Sigmoid colon (tissue), 7 donors: ENCODE results near the gene TRIP13. TPM values are rescaled to one million over a fixed set of nuclear protein-coding genes. Genes with fewer than 3 reads are reported as not detected.

Source experiments
- DNase-seq: peaks from one replicate; pipeline ENCODE4 v3.0.0-alpha.2; 2019
- H3K27ac ChIP-seq, 4 donors: fragments of 200-600 bp; sonication (generic); one replicate each; pipeline ENCODE4 v1.5.1; 2016 to 2019; ENCODE audit warnings: mild to moderate bottlenecking in 1 of 4
- H3K27me3 ChIP-seq, 3 donors: fragments of 200-600 bp; sonication (generic); one replicate each; pipeline ENCODE4 v1.5.1; 2019; ENCODE audit warnings: mild to moderate bottlenecking in 1 of 3
- H3K36me3 ChIP-seq, 4 donors: fragments of 200-600 bp; sonication (generic); one replicate each; pipeline ENCODE4 v1.5.1; 2016 to 2019
- H3K4me1 ChIP-seq, 4 donors: fragments of 200-600 bp; sonication (generic); one replicate each; pipeline ENCODE4 v1.5.1; 2017 to 2019
- H3K4me3 ChIP-seq, 4 donors: fragments of 200-600 bp; sonication (generic); one replicate each; pipeline ENCODE4 v1.5.1; 2017 to 2019; ENCODE audit warnings: mild to moderate bottlenecking in 2 of 4, moderate library complexity in 1 of 4
- H3K9me3 ChIP-seq, 4 donors: fragments of 200-600 bp in 3 of 4; sonication (generic) in 3 of 4; one replicate each; pipeline versions ENCODE4 v1.5.1 to v1.6.1; 2013 to 2019
- EP300 ChIP-seq, 4 donors: sonication (generic); formaldehyde crosslinking; IDR thresholded peaks; one replicate each; pipeline ENCODE4 v1.6.1; 2017; ENCODE audit warnings: antibody characterized with exemption in 4 of 4
- POLR2A ChIP-seq, 2 donors: fragments of 450-650 bp; IDR thresholded peaks; one replicate each; pipeline ENCODE4 v1.6.1; 2016; ENCODE audit warnings: antibody characterized with exemption in 2 of 2, mild to moderate bottlenecking in 2 of 2, moderate library complexity in 2 of 2
- POLR2AphosphoS5 ChIP-seq, 4 donors: sonication (generic); formaldehyde crosslinking; IDR thresholded peaks; one replicate each; pipeline ENCODE4 v1.6.1; 2017; ENCODE audit warnings: antibody characterized with exemption in 4 of 4
- WGBS, 2 donors: extraction: QIAGEN DNeasy Blood & Tissue Kit; methylation state at CpG; one replicate each; pipeline ENCODE4 v1.1.7; 2013; 5-methylcytosine and 5-hydroxymethylcytosine counted together
- intact Hi-C: fragments of 100-400 bp; cut with DNase I; formaldehyde crosslinking; loops from one replicate; pipeline ENCODE4 v1.15.1; 2023
- polyA plus RNA-seq, 3 donors: library from polyadenylated mRNA; stranded (reverse); fragments of 200-250 nt; gene quantifications; one replicate each; pipeline ENCODE4 v1.2.3, GENCODE V29; 2013
- total RNA-seq, 4 donors: library from RNA; depleted of rRNA; stranded (reverse); fragments of >200 nt; gene quantifications; one replicate each; pipeline ENCODE4 v1.1.0, GENCODE V29; 2016
- TF ChIP-seq, protein P1 (sequence below), 4 experiments: fragments of 450-650 bp in 3 of 4; fragments of 200-600 bp in 1 of 4; IDR thresholded peaks; one replicate each; pipeline ENCODE4 v1.5.1; 2016 to 2019; ENCODE audit warnings: antibody characterized with exemption in 4 of 4, mild to moderate bottlenecking in 3 of 4, moderate library complexity in 2 of 4
- donor health status: healthy with polysubstance abuse.
- donor health status: Bipolar disorder and iron deficiency.
- donor health status: healthy.

The TRIP13 gene
- total and polyA plus RNA-seq, 7 donors, result 0.16 to 7.7 (median 1.0) TPM; not detected in 1

DNA sequence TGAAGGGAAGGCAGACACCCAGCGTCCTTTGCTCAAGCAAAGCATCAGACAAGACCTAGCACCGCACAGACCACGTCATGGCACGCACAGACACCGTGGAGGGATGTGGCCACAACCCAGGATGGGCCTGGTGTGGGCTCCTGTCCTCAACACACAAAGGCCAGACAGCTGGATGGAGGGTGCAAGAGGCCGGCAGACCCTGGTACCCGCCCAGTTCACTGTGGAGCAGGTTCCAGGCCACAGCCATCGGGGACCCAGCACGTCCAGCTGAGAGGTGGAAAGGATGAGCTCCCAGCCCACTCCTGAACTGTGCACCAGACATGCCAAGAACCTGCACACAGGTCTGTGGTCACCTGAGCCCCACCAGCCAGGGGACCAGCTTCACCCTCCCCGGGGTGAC lies 26.9 kb upstream of the TRIP13 start:
- no peak for DNase-seq
- Histone ChIP-seq H3K9me3 (no peaks in the 10 kb centered on the region), H3K4me3 (no peak overlapping the region), H3K27me3 (no peaks in the 10 kb centered on the region), H3K4me1 (no peaks in the 10 kb centered on the region), H3K27ac (no peak overlapping the region), H3K36me3 (peaks cover 6 to 87% (median 59%) of the 10 kb centered on the region in 4 donors)
- intact Hi-C loops, result no loop called here
- TF ChIP-seq POLR2AphosphoS5 (IDR thresholded peaks at IDR 0.05), result no peak
- TF ChIP-seq EP300 (IDR thresholded peaks at IDR 0.05), result no peak
- TF ChIP-seq POLR2A (IDR thresholded peaks at IDR 0.05), result no peak
- TF ChIP-seq, protein P1, sequence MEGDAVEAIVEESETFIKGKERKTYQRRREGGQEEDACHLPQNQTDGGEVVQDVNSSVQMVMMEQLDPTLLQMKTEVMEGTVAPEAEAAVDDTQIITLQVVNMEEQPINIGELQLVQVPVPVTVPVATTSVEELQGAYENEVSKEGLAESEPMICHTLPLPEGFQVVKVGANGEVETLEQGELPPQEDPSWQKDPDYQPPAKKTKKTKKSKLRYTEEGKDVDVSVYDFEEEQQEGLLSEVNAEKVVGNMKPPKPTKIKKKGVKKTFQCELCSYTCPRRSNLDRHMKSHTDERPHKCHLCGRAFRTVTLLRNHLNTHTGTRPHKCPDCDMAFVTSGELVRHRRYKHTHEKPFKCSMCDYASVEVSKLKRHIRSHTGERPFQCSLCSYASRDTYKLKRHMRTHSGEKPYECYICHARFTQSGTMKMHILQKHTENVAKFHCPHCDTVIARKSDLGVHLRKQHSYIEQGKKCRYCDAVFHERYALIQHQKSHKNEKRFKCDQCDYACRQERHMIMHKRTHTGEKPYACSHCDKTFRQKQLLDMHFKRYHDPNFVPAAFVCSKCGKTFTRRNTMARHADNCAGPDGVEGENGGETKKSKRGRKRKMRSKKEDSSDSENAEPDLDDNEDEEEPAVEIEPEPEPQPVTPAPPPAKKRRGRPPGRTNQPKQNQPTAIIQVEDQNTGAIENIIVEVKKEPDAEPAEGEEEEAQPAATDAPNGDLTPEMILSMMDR (IDR thresholded peaks at IDR 0.05), result no peak
- 96% methylated on average over 10 of the region's 10 CpGs for WGBS, 2 donors

DNA sequence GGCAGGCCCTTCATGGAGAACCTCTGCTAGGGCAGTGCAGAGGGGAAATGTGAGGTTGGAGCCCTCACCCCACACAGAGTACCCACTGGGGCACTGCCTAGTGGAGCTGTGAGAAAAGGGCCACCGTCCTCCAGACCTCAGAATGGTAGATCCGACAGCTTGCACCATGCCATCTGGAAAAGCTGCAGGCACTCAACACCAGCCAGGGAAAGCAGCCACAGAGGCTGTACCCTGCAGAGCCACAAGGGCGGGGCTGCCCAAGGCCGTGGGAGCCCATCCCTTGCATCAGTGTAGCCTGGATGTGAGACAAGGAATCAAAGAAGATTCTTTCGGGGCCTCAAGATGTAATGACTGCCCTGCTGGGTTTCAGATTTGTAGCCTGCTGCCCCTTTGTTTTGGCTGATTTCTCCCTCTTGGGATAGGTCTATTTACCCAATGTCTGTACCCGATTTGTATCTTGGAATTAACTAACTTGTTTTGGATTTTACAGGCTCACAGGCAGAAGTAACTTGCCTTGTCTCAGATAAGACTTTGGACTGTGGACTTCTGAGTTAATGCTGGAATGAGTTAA lies 25.3 kb upstream of the TRIP13 start:
- Histone ChIP-seq H3K27ac (no peak overlapping the region), H3K4me1 (no peaks in the 10 kb centered on the region), H3K36me3 (peaks cover 6 to 100% (median 74%) of the 10 kb centered on the region in 4 donors), H3K9me3 (no peaks in the 10 kb centered on the region), H3K27me3 (no peaks in the 10 kb centered on the region), H3K4me3 (no peak overlapping the region)
- intact Hi-C loops, result no loop called here
- no peak for DNase-seq
- WGBS, 2 donors, result 44 to 86% methylated on average over 6 of the region's 6 CpGs
- TF ChIP-seq EP300 (IDR thresholded peaks at IDR 0.05), result no peak
- TF ChIP-seq POLR2AphosphoS5 (IDR thresholded peaks at IDR 0.05), result no peak
- TF ChIP-seq, protein P1 (IDR thresholded peaks at IDR 0.05), result no peak
- TF ChIP-seq POLR2A (IDR thresholded peaks at IDR 0.05), result no peak

DNA sequence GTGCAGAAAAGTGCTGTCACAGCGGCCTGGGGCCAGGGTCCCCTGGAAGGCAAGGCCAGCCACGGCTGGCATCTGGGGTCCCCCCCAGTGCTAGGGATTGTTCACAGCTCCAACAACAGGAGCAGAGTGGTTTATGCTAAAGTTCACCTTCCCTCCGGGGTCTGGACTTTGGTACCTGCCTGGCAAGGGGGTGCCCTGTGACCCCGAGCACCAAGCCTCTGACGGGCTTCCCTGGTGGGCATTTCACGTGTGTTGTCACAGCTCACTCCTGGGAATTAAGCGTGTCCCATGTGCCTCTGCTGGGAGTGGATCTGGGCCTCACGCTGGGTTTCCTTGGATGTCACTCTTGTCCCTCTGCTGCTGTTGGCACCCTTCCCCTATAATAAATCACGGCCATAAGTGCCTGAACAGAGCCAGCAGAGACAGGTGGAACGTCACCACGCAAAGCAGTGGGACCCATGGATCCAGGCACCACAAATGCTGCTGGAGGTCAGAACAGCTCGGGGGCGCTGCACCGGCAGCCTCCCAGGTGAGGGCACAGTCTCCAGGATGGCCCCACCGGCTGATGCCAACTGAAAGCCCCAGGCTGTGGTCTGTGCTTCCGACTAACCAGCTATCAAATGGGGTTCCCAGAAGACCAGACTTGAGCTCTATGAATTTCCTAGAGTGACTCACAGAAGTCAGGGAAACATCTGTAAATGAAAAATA lies 24.1 kb upstream of the TRIP13 start:
- WGBS, 2 donors, result 93 to 95% methylated on average over 16 of the region's 16 CpGs
- Histone ChIP-seq H3K36me3 (peaks cover 6 to 100% (median 71%) of the 10 kb centered on the region in 4 donors), H3K4me3 (no peak overlapping the region), H3K27ac (no peak overlapping the region), H3K4me1 (no peaks in the 10 kb centered on the region), H3K9me3 (no peaks in the 10 kb centered on the region), H3K27me3 (no peaks in the 10 kb centered on the region)
- intact Hi-C loops, result no loop called here
- no peak for DNase-seq
- TF ChIP-seq, protein P1 (IDR thresholded peaks at IDR 0.05), result no peak
- no peak for TF ChIP-seq EP300 (IDR thresholded peaks at IDR 0.05)
- no peak for TF ChIP-seq POLR2A (IDR thresholded peaks at IDR 0.05)

DNA sequence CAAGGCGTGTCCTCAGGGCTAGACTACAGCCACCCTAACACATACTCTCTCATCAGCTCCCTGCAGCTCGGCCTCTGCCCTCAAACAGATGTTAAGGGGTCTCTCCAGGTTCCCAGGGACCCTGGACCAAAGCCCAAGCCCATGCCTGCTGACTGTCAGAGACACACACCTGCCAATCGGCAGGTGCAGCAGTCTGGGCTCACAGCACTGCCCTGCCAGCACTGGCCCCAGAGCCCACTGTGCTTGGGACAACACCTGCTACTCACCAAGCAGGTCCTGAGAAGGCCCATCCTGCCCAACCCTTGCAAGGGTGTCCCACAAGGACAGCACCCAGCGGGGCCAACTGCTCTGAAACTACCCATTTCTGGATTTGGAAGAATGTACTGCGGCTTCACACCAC lies 21.7 kb upstream of the TRIP13 start:
- Histone ChIP-seq H3K4me1 (no peaks in the 10 kb centered on the region), H3K9me3 (no peaks in the 10 kb centered on the region), H3K4me3 (no peak overlapping the region), H3K27ac (no peak overlapping the region), H3K36me3 (peaks cover 6 to 99% (median 64%) of the 10 kb centered on the region in 4 donors), H3K27me3 (no peaks in the 10 kb centered on the region)
- TF ChIP-seq POLR2A (IDR thresholded peaks at IDR 0.05), result no peak
- TF ChIP-seq EP300 (IDR thresholded peaks at IDR 0.05), result no peak
- TF ChIP-seq, protein P1 (IDR thresholded peaks at IDR 0.05), result no peak
- no peak for TF ChIP-seq POLR2AphosphoS5 (IDR thresholded peaks at IDR 0.05)
- intact Hi-C loops, result no loop called here
- 97 to 99% methylated on average over 5 of the region's 5 CpGs for WGBS, 2 donors
- DNase-seq, result no peak
